IMR-90 (cell line): ENCODE measurements around the gene TRAF3.

Experiments
- CEBPB ChIP-seq: IDR thresholded peaks from 2 replicates; pipeline ENCODE4 v1.6.1; 2012; ENCODE audit warnings: low read depth, low read length, improper control_type of control experiment
- CHD1 ChIP-seq: IDR thresholded peaks from 2 replicates; pipeline ENCODE4 v1.6.1; 2012; ENCODE audit warnings: low read depth, low read length, improper control_type of control experiment
- MAFK ChIP-seq: IDR thresholded peaks from 2 replicates; pipeline ENCODE4 v1.6.1; 2012; ENCODE audit warnings: low read depth, low read length, improper control_type of control experiment
- POLR2A ChIP-seq: IDR thresholded peaks from 2 replicates; pipeline ENCODE4 v1.6.1; 2012; ENCODE audit warnings: mild to moderate bottlenecking, low read depth, low read length
- RCOR1 ChIP-seq: IDR thresholded peaks from 2 replicates; pipeline ENCODE4 v1.6.1; 2012; ENCODE audit warnings: mild to moderate bottlenecking, low read length, improper control_type of control experiment; ENCODE audit not compliant: insufficient replicate concordance
- RFX5 ChIP-seq: IDR thresholded peaks from 2 replicates; pipeline ENCODE4 v1.8.0; 2012; ENCODE audit warnings: low read depth, mild to moderate bottlenecking, low read length, moderate library complexity
- SMC3 ChIP-seq: fragments of 150-350 bp; IDR thresholded peaks from 2 replicates; pipeline ENCODE4 v1.6.1; 2016; ENCODE audit warnings: low read depth, mild to moderate bottlenecking, antibody characterized with exemption, low read length, moderate library complexity
- TF ChIP-seq, protein P1 (sequence below): conservative IDR thresholded peaks from 2 replicates; pipeline ENCODE4 v1.5.1; 2012; ENCODE audit warnings: mild to moderate bottlenecking, low read depth, low read length, improper control_type of control experiment
- TF ChIP-seq, protein P2 (sequence below): fragments of 150-350 bp; IDR thresholded peaks from 2 replicates; pipeline ENCODE4 v1.6.1; 2017; ENCODE audit warnings: mild to moderate bottlenecking, antibody characterized with exemption, low read length, low read depth

DNA sequence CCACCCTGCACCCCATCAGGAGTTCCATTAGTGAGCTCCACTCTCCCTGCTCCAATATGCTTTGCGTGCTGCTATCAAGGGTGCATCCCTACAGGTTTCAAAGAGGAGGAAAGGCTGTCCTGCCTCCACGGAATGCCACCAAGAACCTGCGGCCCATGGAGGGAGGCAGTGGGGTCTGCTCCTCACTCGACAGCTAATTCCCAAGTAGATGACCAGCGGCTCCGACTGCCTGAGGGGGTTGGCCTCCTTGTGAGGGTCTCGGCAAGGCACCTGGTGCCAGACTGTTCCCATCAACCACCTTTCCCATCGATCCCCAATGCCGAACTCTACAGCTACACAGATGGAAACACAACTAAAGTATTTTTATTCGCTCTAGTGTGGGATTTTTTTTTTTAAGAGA is 181.2 kb downstream of the TRAF3 start:
- TF ChIP-seq POLR2A (no peak), SMC3 (no peak), MAFK (no peak), CHD1 (no peak), RCOR1 (no peak), RFX5 (no peak), CEBPB (no peak)
- TF ChIP-seq, protein P1, sequence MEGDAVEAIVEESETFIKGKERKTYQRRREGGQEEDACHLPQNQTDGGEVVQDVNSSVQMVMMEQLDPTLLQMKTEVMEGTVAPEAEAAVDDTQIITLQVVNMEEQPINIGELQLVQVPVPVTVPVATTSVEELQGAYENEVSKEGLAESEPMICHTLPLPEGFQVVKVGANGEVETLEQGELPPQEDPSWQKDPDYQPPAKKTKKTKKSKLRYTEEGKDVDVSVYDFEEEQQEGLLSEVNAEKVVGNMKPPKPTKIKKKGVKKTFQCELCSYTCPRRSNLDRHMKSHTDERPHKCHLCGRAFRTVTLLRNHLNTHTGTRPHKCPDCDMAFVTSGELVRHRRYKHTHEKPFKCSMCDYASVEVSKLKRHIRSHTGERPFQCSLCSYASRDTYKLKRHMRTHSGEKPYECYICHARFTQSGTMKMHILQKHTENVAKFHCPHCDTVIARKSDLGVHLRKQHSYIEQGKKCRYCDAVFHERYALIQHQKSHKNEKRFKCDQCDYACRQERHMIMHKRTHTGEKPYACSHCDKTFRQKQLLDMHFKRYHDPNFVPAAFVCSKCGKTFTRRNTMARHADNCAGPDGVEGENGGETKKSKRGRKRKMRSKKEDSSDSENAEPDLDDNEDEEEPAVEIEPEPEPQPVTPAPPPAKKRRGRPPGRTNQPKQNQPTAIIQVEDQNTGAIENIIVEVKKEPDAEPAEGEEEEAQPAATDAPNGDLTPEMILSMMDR: no peak
- TF ChIP-seq, protein P2, sequence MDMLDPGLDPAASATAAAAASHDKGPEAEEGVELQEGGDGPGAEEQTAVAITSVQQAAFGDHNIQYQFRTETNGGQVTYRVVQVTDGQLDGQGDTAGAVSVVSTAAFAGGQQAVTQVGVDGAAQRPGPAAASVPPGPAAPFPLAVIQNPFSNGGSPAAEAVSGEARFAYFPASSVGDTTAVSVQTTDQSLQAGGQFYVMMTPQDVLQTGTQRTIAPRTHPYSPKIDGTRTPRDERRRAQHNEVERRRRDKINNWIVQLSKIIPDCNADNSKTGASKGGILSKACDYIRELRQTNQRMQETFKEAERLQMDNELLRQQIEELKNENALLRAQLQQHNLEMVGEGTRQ: no peak
